Measurements from ENCODE around the gene SPECC1.
A peak's percentile ranks its signal among the peaks of the same experiment; 100 is the strongest.
"Not testable (repeated sequence)": the region's sequence is repeated elsewhere in the genome, so short reads cannot be mapped to it uniquely, and the experiment has no call there.

The SPECC1 gene

GRCh38 chr17:20213449-20213848 is 204.3 kb downstream of the SPECC1 start:
- DNase-seq: no peak

GRCh38 chr17:20214794-20215193 is 205.6 kb downstream of the SPECC1 start:
- DNase-seq: no peak

GRCh38 chr17:20216154-20216815 is 207.1 kb downstream of the SPECC1 start:
- no peak for DNase-seq

- DNase-seq: no peak
Measured at GRCh38 chr17:20216853-20217252, 207.7 kb downstream of the SPECC1 start.

GRCh38 chr17:20217677-20218076 is 208.5 kb downstream of the SPECC1 start:
- no peak for DNase-seq

GRCh38 chr17:20218272-20218671 is 209.1 kb downstream of the SPECC1 start:
- DNase-seq: no peak

- DNase-seq: no peak
Measured at GRCh38 chr17:20223808-20224328, 214.7 kb downstream of the SPECC1 start.

GRCh38 chr17:20224379-20224778 is 215.2 kb downstream of the SPECC1 start:
- no peak for DNase-seq

- DNase-seq: no peak
Measured at GRCh38 chr17:20225162-20226115, 216.3 kb downstream of the SPECC1 start.

- peak; percentile 86 for DNase-seq
Measured at GRCh38 chr17:20226814-20227482, 217.8 kb downstream of the SPECC1 start.

GRCh38 chr17:20227720-20228370 is 218.7 kb downstream of the SPECC1 start:
- not testable (repeated sequence) for DNase-seq

- DNase-seq: no peak
Measured at GRCh38 chr17:20228410-20228809, 219.3 kb downstream of the SPECC1 start.

- no peak for DNase-seq
Measured at GRCh38 chr17:20228860-20229259, 219.7 kb downstream of the SPECC1 start.

GRCh38 chr17:20230924-20231323 is 221.8 kb downstream of the SPECC1 start:
- DNase-seq: no peak

- no peak for DNase-seq
Measured at GRCh38 chr17:20232611-20233010, 223.5 kb downstream of the SPECC1 start.

GRCh38 chr17:20234276-20234675 is 225.1 kb downstream of the SPECC1 start:
- peak; percentile 67 for DNase-seq

- no peak for DNase-seq
Measured at GRCh38 chr17:20235747-20236146, 226.6 kb downstream of the SPECC1 start.

- DNase-seq: no peak
Measured at GRCh38 chr17:20236578-20237227, 227.5 kb downstream of the SPECC1 start.

GRCh38 chr17:20239776-20240175 is 230.6 kb downstream of the SPECC1 start:
- not testable (repeated sequence) for DNase-seq

GRCh38 chr17:20241855-20242254 is 232.7 kb downstream of the SPECC1 start:
- no peak for DNase-seq

- DNase-seq: no peak
Measured at GRCh38 chr17:20242271-20242670, 233.1 kb downstream of the SPECC1 start.

GRCh38 chr17:20243524-20243923 is 234.4 kb downstream of the SPECC1 start:
- no peak for DNase-seq

Data from CD4-positive, alpha-beta T cell treated with Interleukin-17A for 4 hours (primary cell).